NCI-H82 (cell line): Measurements from ENCODE around the gene PTCH1.

Experiments used
- DNase-seq: peaks from one replicate; lab custom pipeline; 2025; lab: John Stamatoyannopoulos, UW

PTCH1 gene

DNA sequence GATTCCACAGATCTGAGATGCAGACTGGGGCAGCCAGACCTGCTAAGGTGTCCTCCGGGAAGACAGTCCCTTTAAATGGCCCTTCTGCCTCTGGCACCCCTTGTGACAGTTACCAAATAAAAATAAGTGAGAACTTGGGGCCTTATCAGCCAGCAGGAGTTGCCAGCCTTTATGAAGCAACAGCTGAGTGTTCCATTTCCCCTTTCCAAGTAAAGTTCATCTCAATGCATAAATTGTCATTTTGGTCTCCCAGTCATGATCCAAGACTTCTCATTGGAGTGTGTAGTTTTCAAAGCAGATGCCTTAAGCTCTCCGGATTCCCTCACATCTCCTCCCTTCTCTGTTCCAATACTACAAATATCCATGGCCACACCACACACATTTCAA, 4.1 kb downstream of the PTCH1 start:
- DNase-seq, result no peak

- DNase-seq, result peak; percentile 70
Measured at GRCh38 chr9:95511952-95512708, 4.6 kb downstream of the PTCH1 start.

DNA sequence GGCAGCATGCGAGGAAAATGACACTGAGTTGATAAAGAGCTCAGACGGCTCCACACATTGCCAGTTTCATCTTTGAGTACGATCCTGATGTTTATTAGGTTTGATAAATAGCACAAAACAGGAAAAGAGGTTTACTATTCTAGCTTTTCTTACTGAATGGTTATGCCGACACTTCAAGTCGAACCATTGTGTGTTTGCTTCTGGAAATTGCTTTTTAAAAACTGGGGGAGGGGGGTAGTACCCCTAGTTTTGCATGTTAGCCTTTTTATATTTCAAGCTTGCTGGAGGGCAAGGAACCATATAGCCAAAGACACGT, 5.2 kb downstream of the PTCH1 start:
- no peak for DNase-seq

DNA sequence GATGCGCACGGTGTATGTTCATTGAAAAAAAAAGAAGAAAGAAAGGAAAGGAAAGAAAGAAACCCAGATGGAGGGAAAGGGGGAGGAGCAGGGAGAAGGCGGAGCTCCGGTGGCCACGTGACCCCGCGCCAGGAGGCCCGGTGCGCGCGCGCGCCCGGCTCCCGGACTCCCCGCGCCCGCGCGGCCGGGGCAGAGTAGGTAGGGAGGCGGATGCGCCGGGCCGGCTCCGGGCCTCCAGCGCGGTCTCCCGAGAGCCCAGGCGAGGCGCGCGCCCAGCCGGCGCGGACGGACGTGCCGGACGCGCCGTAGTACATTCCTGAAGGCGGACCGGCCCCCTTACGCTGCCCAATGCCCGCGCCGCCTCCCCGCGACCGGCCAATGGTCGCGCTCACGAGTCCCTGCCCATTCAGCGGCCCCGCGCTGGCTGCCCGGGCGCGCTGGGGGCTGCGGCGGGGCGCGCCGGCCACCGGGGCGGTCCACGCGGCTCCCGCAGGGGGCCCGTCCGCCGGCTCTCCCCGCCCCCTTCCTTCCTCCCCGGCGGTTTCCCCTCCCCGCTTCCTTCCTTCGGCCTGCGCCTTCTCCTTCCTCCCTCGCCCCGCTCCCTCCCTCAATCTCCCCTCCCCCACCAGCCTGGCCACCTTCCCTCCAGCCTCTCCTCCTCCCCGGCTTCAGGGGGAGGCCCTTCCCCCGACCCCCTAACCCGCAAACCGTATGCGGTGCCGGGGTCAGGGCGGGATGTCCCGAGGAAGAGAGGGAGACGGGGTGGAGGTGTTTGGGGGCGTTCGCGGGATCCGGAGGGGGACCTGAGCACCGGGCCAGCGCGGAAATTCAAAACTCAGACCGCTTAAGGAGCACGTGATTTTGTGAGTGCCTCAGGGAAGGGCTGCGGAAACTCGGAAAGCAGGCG, 5.8 kb downstream of the PTCH1 start:
- DNase-seq, result peak; percentile 92

DNA sequence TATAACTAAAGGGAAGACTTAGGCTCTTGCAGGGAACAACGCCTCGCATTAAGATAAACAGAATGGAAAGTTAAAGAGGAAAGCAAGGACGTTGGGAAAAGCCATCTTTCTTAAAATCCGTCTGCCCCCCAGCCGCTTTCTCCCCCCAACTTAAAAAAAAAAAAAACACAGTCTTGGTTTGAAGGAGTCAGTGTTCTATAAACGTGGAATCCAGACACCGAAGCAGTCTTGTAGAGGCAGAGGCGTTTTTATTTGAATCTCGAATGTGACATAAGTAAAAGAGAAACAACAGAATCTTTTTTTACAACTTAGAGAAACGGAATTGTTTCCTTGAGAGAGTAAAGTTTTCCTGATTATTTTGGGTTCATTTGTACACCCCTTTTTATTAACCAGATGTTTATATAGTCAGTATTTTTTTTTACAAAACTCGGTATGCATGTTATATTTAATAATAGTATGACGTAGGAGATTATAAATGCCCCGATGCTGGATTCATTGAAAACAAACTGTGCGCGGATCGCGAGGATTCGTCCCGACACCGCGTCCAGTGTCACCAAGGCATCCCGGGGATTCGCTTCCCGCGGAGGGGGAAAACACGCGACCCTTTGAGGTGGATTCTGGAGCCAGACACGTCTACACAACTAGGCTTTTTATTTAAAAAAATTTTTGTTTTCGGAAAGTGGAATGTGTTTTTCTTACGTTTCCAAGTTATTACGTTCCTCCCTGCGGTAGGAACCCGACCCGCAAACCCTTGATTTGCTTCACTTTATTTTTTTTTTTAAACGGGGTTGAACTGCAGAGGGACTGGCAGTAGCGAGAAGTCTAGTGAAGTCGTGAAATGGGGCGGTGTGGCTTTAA, 6.7 kb downstream of the PTCH1 start:
- DNase-seq, result peak; percentile 59

- peak; percentile 92 for DNase-seq
Measured at GRCh38 chr9:95508968-95509850, 7.6 kb downstream of the PTCH1 start.

DNA sequence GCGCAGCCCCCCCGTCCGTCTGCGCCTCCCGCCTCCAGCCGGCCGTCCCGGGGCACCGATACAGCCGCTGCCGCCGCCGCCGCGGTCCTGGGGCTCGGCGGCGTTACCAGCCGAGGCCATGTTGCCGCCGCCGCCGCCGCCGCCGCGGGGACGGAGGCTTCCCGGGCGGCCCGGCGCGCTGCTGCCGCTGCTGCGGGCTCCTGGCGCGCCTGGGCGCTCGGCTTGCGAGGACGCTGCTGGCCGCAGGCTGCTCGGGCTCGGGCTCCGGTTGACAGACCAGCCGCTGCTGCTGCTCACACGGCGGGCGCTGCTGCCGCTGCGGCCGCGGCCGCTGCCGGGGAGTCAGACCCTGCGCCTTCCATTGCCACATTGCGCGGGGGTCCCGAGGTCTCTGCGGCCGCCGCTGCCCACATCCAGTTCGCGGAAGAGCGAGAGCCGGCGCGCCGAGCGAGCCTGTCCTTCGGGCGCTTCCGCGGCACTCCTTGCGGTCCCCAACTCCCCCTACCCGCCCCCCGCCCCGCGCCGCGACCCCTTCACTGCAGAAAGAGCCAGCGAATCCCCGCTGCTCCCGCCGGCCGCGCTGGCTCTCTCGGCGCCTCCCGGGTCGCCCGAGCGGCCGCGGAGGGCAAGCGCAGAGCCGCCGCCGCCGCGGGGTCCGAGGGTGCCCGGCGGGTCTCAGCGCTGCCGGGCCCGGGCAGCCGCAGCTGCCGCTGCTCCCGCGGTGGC, 8.4 kb downstream of the PTCH1 start:
- peak; percentile 53 for DNase-seq

GRCh38 chr9:95507464-95508241, 9.1 kb downstream of the PTCH1 start:
- DNase-seq, result peak; percentile 61

- DNase-seq, result peak; percentile 59
Measured at GRCh38 chr9:95506678-95507463, 9.9 kb downstream of the PTCH1 start.

DNA sequence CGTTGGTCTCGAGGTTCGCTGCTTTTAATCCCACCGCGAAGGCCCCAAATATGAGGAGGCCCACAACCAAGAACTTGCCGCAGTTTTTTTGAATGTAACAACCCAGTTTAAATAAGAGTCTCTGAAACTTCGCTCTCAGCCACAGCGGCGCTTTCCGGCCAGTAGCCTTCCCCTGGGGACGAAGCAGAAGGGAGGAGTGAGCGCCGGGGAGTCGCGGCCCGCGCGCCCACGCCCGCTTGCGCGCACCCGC, 10.4 kb downstream of the PTCH1 start:
- peak; percentile 69 for DNase-seq

DNA sequence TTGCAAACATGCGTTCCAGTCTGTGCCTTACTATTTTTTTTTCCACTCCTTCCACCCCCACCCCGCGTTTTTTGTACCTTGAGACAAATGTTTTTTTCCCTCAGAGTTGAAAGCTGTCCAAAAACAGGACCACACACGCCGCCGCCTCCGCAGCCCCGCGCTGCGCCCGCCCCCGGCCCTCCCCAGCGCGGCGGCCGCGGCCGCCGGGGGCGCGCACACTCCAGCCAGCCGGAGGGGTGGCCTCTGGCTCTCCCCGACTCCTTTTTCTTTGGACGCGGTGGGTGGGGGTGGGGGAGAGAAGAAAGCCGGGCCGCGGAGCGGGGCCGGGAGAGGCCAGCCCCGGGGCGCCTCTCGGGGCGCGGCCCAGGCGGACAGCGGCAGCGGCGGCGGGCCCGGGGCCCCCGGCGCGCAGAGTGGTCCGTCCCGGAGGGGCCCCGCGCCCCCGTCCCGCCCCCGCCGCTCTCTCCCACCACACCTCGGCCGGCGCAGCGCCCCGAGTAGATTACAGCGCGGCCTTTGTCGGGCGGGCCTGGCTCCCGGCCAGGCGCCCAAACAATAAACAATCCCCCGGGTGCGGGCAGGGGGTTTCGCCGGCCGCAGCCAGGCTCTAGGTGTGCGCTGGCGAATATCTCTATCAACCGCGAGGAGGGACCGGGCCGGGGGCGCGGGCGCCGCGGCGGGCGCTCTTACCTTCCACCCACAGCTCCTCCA, 10.9 kb downstream of the PTCH1 start:
- DNase-seq, result peak; percentile 74

GRCh38 chr9:95505072-95505716, 11.6 kb downstream of the PTCH1 start:
- peak; percentile 42 for DNase-seq

GRCh38 chr9:95504053-95504963, 12.5 kb downstream of the PTCH1 start:
- peak; percentile 34 for DNase-seq

GRCh38 chr9:95503369-95503768, 13.4 kb downstream of the PTCH1 start:
- no peak for DNase-seq

- DNase-seq, result no peak
Measured at GRCh38 chr9:95502248-95502647, 14.5 kb downstream of the PTCH1 start.

DNA sequence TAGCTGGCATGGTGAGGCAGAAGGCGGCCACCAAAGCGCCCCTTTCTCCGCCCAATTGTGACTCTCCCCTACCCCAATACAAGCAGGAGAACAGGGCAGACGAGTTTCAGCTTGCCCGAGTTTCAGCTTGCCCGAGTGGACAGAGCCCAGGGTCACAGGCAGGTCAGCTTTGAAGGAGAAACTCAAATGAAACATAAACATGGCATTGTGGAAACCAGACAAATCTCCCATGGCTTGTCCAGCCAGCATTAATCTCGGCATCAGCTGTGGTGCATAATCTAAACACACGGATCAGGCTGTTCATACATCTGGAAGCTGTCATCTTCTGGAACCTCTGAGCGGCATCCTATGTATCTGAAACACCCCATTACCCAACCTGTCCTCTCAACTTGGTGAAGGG, 16.9 kb downstream of the PTCH1 start:
- no peak for DNase-seq

GRCh38 chr9:95499046-95499676, 17.6 kb downstream of the PTCH1 start:
- DNase-seq, result no peak
